Measurements from ENCODE around the gene SRM. TPM values are rescaled to one million over a fixed set of nuclear protein-coding genes. Genes with fewer than 3 reads are reported as not detected.

Gene SRM
- total and polyA plus RNA-seq, 2 of the 13 experiments (the other 11 are each of a cell fraction or from before 2014, with no cell fraction given) = 27.9 to 31.8 TPM

DNA sequence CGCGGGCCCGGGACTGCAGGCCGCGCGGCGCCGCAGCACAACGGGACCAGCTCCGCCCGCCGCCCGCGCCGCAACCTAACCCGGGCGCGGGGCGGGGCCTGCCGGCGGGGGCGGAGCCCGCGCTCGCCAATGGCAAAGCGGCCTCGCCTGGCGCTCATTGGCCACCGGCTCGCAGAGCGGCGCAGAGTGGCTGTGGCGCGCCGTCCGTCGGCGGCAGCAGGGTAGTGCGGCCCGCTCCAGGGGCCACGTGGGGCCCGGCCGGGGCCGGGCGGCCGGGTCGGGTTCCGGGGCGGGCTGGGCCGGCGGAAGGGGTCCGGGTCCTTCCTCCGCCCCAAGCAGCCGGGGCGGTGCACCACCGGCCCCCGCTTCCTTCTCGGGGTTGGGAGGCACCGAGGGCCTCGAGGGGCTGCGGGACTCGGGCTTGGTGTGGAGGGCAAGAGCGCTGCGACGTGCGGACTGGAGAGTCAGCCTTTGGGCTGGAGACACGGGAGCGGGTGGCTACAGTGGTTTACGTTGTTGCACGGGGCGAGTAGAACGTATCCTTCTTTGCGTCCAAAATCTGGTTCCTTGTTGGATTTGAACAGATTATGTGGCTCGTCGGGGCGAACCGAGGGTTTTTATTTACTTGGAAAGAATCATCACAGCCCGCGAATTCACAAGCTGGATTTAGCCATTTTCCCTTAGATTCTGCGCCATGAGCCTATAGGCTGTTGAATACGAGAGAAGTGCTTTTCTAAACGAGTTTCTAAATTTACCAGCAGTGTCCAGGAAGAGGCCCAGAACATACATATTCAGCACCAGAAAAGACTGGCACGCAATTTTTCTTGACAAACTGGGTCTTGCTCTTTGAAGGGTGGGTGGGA is at the start of gene SRM (continued):
- no peak for TF ChIP-seq ZNF280D (CRISPR knock-in tag; IDR thresholded peaks at IDR 0.05)
- TF ChIP-seq KLF15 (CRISPR knock-in tag; IDR thresholded peaks at IDR 0.05; ENCODE audit: borderline replicate concordance) = no peak
- TF ChIP-seq MAX (IDR thresholded peaks at IDR 0.05) = peak; percentile 97
- TF ChIP-seq ZNF414 (CRISPR knock-in tag; IDR thresholded peaks at IDR 0.05) = no peak
- no peak; the same call in 1 of the 2 replicates for TF ChIP-seq CCDC6 (CRISPR knock-in tag; IDR thresholded peaks at IDR 0.05)
- peak; percentile 87; the same call in 1 of the 2 replicates for TF ChIP-seq NR0B2 (CRISPR knock-in tag; IDR thresholded peaks at IDR 0.05)
- 0 out of 2 replicates have a peak, but pooled peaks have one; percentile 28 for TF ChIP-seq ZNF235 (CRISPR knock-in tag; IDR thresholded peaks at IDR 0.05; ENCODE audit: borderline replicate concordance)
- TF ChIP-seq RNF2 (conservative IDR thresholded peaks at IDR 0.05; ENCODE audit: low read depth) = peak; percentile 75
- no peak for TF ChIP-seq ATF6 (CRISPR knock-in tag; conservative IDR thresholded peaks at IDR 0.05)
- TF ChIP-seq XBP1 (CRISPR knock-in tag; IDR thresholded peaks at IDR 0.05) = no peak
- peak; percentile 70 for TF ChIP-seq SP4 (CRISPR knock-in tag; IDR thresholded peaks at IDR 0.05)
- TF ChIP-seq, protein P1, sequence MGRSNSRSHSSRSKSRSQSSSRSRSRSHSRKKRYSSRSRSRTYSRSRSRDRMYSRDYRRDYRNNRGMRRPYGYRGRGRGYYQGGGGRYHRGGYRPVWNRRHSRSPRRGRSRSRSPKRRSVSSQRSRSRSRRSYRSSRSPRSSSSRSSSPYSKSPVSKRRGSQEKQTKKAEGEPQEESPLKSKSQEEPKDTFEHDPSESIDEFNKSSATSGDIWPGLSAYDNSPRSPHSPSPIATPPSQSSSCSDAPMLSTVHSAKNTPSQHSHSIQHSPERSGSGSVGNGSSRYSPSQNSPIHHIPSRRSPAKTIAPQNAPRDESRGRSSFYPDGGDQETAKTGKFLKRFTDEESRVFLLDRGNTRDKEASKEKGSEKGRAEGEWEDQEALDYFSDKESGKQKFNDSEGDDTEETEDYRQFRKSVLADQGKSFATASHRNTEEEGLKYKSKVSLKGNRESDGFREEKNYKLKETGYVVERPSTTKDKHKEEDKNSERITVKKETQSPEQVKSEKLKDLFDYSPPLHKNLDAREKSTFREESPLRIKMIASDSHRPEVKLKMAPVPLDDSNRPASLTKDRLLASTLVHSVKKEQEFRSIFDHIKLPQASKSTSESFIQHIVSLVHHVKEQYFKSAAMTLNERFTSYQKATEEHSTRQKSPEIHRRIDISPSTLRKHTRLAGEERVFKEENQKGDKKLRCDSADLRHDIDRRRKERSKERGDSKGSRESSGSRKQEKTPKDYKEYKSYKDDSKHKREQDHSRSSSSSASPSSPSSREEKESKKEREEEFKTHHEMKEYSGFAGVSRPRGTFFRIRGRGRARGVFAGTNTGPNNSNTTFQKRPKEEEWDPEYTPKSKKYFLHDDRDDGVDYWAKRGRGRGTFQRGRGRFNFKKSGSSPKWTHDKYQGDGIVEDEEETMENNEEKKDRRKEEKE (IDR thresholded peaks at IDR 0.05) = no peak
- TF ChIP-seq SIN3B (IDR thresholded peaks at IDR 0.05; ENCODE audit: low read length) = no peak
